Mucosa of descending colon (tissue), 3 donors: ENCODE results near the gene TNPO3. TPM values are rescaled to one million over a fixed set of nuclear protein-coding genes. Genes with fewer than 3 reads are reported as not detected.
A peak's percentile ranks its signal among the peaks of the same experiment; 100 is the strongest.

Experiments
- ATAC-seq: fragments of 200-7000 bp; cut with Tn5 transposase; one replicate; pipeline ENCODE4 v1.9.1; 2020; ENCODE audit warnings: mild to moderate bottlenecking, moderate library complexity
- DNase-seq, 3 donors: peaks; one replicate each; pipeline ENCODE4 v3.0.0-alpha.2; 2020
- H3K36me3 ChIP-seq: fragments of 200-600 bp; one replicate; pipeline ENCODE4 v1.8.0; 2021; ENCODE audit warnings: low read depth, mild to moderate bottlenecking
- H3K4me1 ChIP-seq: fragments of 200-600 bp; one replicate; pipeline ENCODE4 v1.8.0; 2021; ENCODE audit warnings: low read depth, mild to moderate bottlenecking
- H3K4me3 ChIP-seq: fragments of 200-600 bp; one replicate; pipeline ENCODE4 v1.8.0; 2021; ENCODE audit warnings: mild to moderate bottlenecking
- H3K9me3 ChIP-seq: fragments of 200-600 bp; one replicate; pipeline ENCODE4 v1.8.0; 2021; ENCODE audit warnings: mild to moderate bottlenecking
- CTCF ChIP-seq: fragments of 200-600 bp; IDR thresholded peaks from one replicate; pipeline ENCODE4 v1.8.0; 2022; ENCODE audit warnings: antibody characterized with exemption, mild to moderate bottlenecking
- intact Hi-C, 2 donors: fragments of 100-400 bp; cut with DNase I in 1 of 2; cut with micrococcal nuclease in 1 of 2; formaldehyde crosslinking; loops; one replicate each; pipeline versions ENCODE4 v1.11.0 to v1.11.1; 2022; cut with DNase I, micrococcal nuclease
- total RNA-seq, 3 donors: library from RNA; stranded (reverse); fragmentation: NEBNext Ultra II Directional in 2 of 3; extraction: Animal tissue kit (Norgen Biotek cat#: 25700) in 2 of 3; gene quantifications; one replicate each; pipeline versions ENCODE4 v1.2.1 to v1.2.4, GENCODE V29; 2021 to 2023
- donor health status: DM: no; HTN: no; CAD: no; lungs with moderate emphysema.
- donor health status: DM: no; HTN: no; CAD: no.
- donor health status: DM: no; HTN: yes; CAD: no.

Gene TNPO3
- total RNA-seq, 3 donors from 2014 or later = 36.0 to 43.6 (median 38.7) TPM

GRCh38 chr7:128938544-128939074 lies 116.3 kb downstream of the TNPO3 start:
- no peaks in the 10 kb centered on the region for H3K9me3 ChIP-seq
- TF ChIP-seq CTCF = no peak
- H3K4me1 ChIP-seq = peaks cover 27% of the 10 kb centered on the region
- peak overlapping the region; percentile 32 for H3K4me3 ChIP-seq
- H3K36me3 ChIP-seq = no peaks in the 10 kb centered on the region
- peak; percentile 30 for ATAC-seq
- peak; percentile 28 to 76 (median 66) for DNase-seq
- intact Hi-C loops = no loop called here

GRCh38 chr7:128937647-128938543 lies 117.0 kb downstream of the TNPO3 start, which contains the start of gene IRF5:
TSS of gene IRF5 (plus strand) at chr7:128937927. CDS start at chr7:128942082, 4,155 bp downstream.
- H3K4me3 ChIP-seq = peak within 1 kb of the TSS; percentile 32
- H3K4me1 ChIP-seq = peaks cover 27% of the 10 kb centered on the region
- peak; percentile 81 to 88 (median 86) for DNase-seq
- TF ChIP-seq CTCF = no peak
- intact Hi-C loops = no loop called here
- peak; percentile 80 for ATAC-seq
- no peaks in the 10 kb centered on the region for H3K9me3 ChIP-seq
- no peaks in the 10 kb centered on the region for H3K36me3 ChIP-seq

GRCh38 chr7:128937271-128937646 lies 117.7 kb downstream of the TNPO3 start:
- no peak for DNase-seq
- intact Hi-C loops = no loop called here
- Histone ChIP-seq H3K4me1 (peaks cover 27% of the 10 kb centered on the region), H3K36me3 (no peaks in the 10 kb centered on the region), H3K9me3 (no peaks in the 10 kb centered on the region), H3K4me3 (no peak overlapping the region)
- no peak for ATAC-seq
- no peak for TF ChIP-seq CTCF

- DNase-seq = peak in 1 of 3 donors; percentile 7
- TF ChIP-seq CTCF = no peak
- intact Hi-C loops = no loop called here
- ATAC-seq = no peak
- peaks cover 27% of the 10 kb centered on the region for H3K4me1 ChIP-seq
- no peak overlapping the region for H3K4me3 ChIP-seq
- no peaks in the 10 kb centered on the region for H3K9me3 ChIP-seq
- H3K36me3 ChIP-seq = no peaks in the 10 kb centered on the region
These were observed 118.1 kb downstream of the TNPO3 start for GRCh38 chr7:128936798-128937197.

GRCh38 chr7:128935342-128935730 lies 119.6 kb downstream of the TNPO3 start:
- no peak for ATAC-seq
- intact Hi-C loops = no loop called here

More at GRCh38 chr7:128935342-128935730, 119.6 kb downstream of the TNPO3 start:
- Histone ChIP-seq H3K4me1 (peaks cover 27% of the 10 kb centered on the region), H3K9me3 (no peaks in the 10 kb centered on the region), H3K36me3 (no peaks in the 10 kb centered on the region), H3K4me3 (no peak overlapping the region)
- peak in 1 of 3 donors; percentile 27 for DNase-seq
- no peak for TF ChIP-seq CTCF
